Upper lobe of right lung (tissue), 1 donor: Measurements from ENCODE around the gene CDC25C. TPM values are rescaled to one million over a fixed set of nuclear protein-coding genes. Genes with fewer than 3 reads are reported as not detected.

Experiments used
- ATAC-seq: fragments of 200-7000 bp; cut with Tn5 transposase; one replicate; pipeline ENCODE4 v1.9.1; 2020; ENCODE audit warnings: mild to moderate bottlenecking, moderate library complexity
- DNase-seq: peaks from one replicate; pipeline ENCODE4 v3.0.0-alpha.2; 2020
- H3K27ac ChIP-seq: fragments of 200-600 bp; one replicate; pipeline ENCODE4 v1.8.0; 2022
- H3K27me3 ChIP-seq: fragments of 200-600 bp; one replicate; pipeline ENCODE4 v1.8.0; 2022; ENCODE audit warnings: mild to moderate bottlenecking
- H3K36me3 ChIP-seq: fragments of 200-600 bp; one replicate; pipeline ENCODE4 v1.8.0; 2022
- H3K4me1 ChIP-seq: fragments of 200-600 bp; one replicate; pipeline ENCODE4 v1.8.0; 2022
- H3K4me3 ChIP-seq: fragments of 200-600 bp; one replicate; pipeline ENCODE4 v1.8.0; 2022; ENCODE audit warnings: mild to moderate bottlenecking
- H3K9me3 ChIP-seq: fragments of 200-600 bp; one replicate; pipeline ENCODE4 v1.8.0; 2022
- CTCF ChIP-seq: fragments of 200-600 bp; IDR thresholded peaks from one replicate; pipeline ENCODE4 v1.8.0; 2022; ENCODE audit warnings: antibody characterized with exemption
- intact Hi-C: fragments of 100-400 bp; cut with DNase I; formaldehyde crosslinking; loops from one replicate; pipeline ENCODE4 v1.11.0; 2022
- total RNA-seq: library from RNA; stranded (reverse); fragmentation: NEBNext Ultra II Directional; extraction: Animal tissue kit (Norgen Biotek cat#: 25700); gene quantifications from one replicate; pipeline ENCODE4 v1.2.1, GENCODE V29; 2021
- donor health status: DM: no; HTN: yes; CAD: no; lungs with severe emphysema.

Gene CDC25C
- total RNA-seq, 1 donor from 2014 or later = 0.29 TPM

GRCh38 chr5:138369706-138370105, 38.1 kb upstream of the CDC25C start:
- no peak overlapping the region for H3K4me3 ChIP-seq
- intact Hi-C loops = no loop called here
- H3K4me1 ChIP-seq = peaks cover 33% of the 10 kb centered on the region
- DNase-seq (no peak), ATAC-seq (peak; percentile 86)
- H3K9me3 ChIP-seq = no peaks in the 10 kb centered on the region
- no peaks in the 10 kb centered on the region for H3K27me3 ChIP-seq
- H3K27ac ChIP-seq = peak overlapping the region; percentile 56
- no peak for TF ChIP-seq CTCF
- peaks cover 19% of the 10 kb centered on the region for H3K36me3 ChIP-seq

GRCh38 chr5:138369261-138369660, 37.7 kb upstream of the CDC25C start:
- intact Hi-C loops = no loop called here
- Histone ChIP-seq H3K9me3 (no peaks in the 10 kb centered on the region), H3K4me3 (no peak overlapping the region), H3K36me3 (peaks cover 16% of the 10 kb centered on the region), H3K27ac (peak overlapping the region; percentile 56), H3K4me1 (peaks cover 33% of the 10 kb centered on the region), H3K27me3 (no peaks in the 10 kb centered on the region)
- ATAC-seq (peak; percentile 75), DNase-seq (no peak)
- no peak for TF ChIP-seq CTCF

- no peak for ATAC-seq
- H3K27ac ChIP-seq = no peak overlapping the region
- peaks cover 33% of the 10 kb centered on the region for H3K4me1 ChIP-seq
Measured at GRCh38 chr5:138366632-138367382, 35.2 kb upstream of the CDC25C start.

GRCh38 chr5:138364576-138364975, 33.0 kb upstream of the CDC25C start:
- Histone ChIP-seq H3K9me3 (no peaks in the 10 kb centered on the region), H3K4me3 (no peak overlapping the region), H3K27ac (no peak overlapping the region), H3K36me3 (no peaks in the 10 kb centered on the region), H3K27me3 (no peaks in the 10 kb centered on the region), H3K4me1 (peaks cover 24% of the 10 kb centered on the region)
- ATAC-seq (no peak), DNase-seq (no peak)
- intact Hi-C loops = no loop called here
- TF ChIP-seq CTCF = no peak

More at GRCh38 chr5:138366632-138367382, 35.2 kb upstream of the CDC25C start:
- DNase-seq = no peak
- Histone ChIP-seq H3K36me3 (no peaks in the 10 kb centered on the region), H3K27me3 (no peaks in the 10 kb centered on the region), H3K9me3 (no peaks in the 10 kb centered on the region), H3K4me3 (no peak overlapping the region)
- TF ChIP-seq CTCF = no peak
- intact Hi-C loops = no loop called here

- intact Hi-C loops = no loop called here
- DNase-seq (no peak), ATAC-seq (no peak)
- Histone ChIP-seq H3K27me3 (no peaks in the 10 kb centered on the region), H3K27ac (no peak overlapping the region), H3K9me3 (no peaks in the 10 kb centered on the region), H3K4me3 (no peak overlapping the region), H3K36me3 (no peaks in the 10 kb centered on the region), H3K4me1 (no peaks in the 10 kb centered on the region)
- TF ChIP-seq CTCF = no peak
Measured at GRCh38 chr5:138360941-138361452, 29.4 kb upstream of the CDC25C start.
